ENCODE data around the gene FOCAD.

GRCh38 chr9:20714442-20715415, 30.7 kb downstream of the FOCAD start:
- no peak for TF ChIP-seq CTCF (IDR thresholded peaks at IDR 0.05)
- no peak for TF ChIP-seq POLR2A (IDR thresholded peaks at IDR 0.05)
